Colonic mucosa (tissue), 4 donors: ENCODE measurements around the gene SULF2. TPM values are rescaled to one million over a fixed set of nuclear protein-coding genes. Genes with fewer than 3 reads are reported as not detected.

Experiments used
- DNase-seq: peaks from one replicate; pipeline ENCODE4 v3.0.0-alpha.2; 2020
- H3K27ac ChIP-seq: fragments of 200-600 bp; one replicate; pipeline ENCODE4 v1.8.0; 2021
- H3K27me3 ChIP-seq: fragments of 200-600 bp; one replicate; pipeline ENCODE4 v1.8.0; 2021
- H3K36me3 ChIP-seq: fragments of 200-600 bp; one replicate; pipeline ENCODE4 v1.8.0; 2021
- H3K4me1 ChIP-seq: fragments of 200-600 bp; one replicate; pipeline ENCODE4 v1.8.0; 2021; ENCODE audit warnings: mild to moderate bottlenecking
- H3K4me3 ChIP-seq: fragments of 200-600 bp; one replicate; pipeline ENCODE4 v1.8.0; 2021
- H3K9ac ChIP-seq, 2 donors: one replicate each; pipeline ENCODE4 v1.7.0; 2013; ENCODE audit warnings: control low read depth in 2 of 2, low read depth in 2 of 2, low read length in 2 of 2
- H3K9me3 ChIP-seq: fragments of 200-600 bp; one replicate; pipeline ENCODE4 v1.8.0; 2021
- intact Hi-C: fragments of 100-400 bp; cut with DNase I; formaldehyde crosslinking; loops from one replicate; pipeline ENCODE4 v1.14.1; 2022
- total RNA-seq, 2 donors: library from RNA; stranded (reverse); fragmentation: NEBNext Ultra II Directional in 1 of 2; extraction: Animal tissue kit (Norgen Biotek cat#: 25700) in 1 of 2; gene quantifications; one replicate each; pipeline ENCODE4 v1.2.1, GENCODE V29; 2021
- TF ChIP-seq, protein P1 (sequence below): fragments of 200-600 bp; IDR thresholded peaks from one replicate; pipeline ENCODE4 v1.8.0; 2022; ENCODE audit warnings: antibody characterized with exemption, mild to moderate bottlenecking
- donor health status: healthy.
- donor health status: DM: no; HTN: no; CAD: no.
- donor health status: DM: no; HTN: no; CAD: no.

Gene SULF2
- total RNA-seq, 2 donors from 2014 or later = 97.9 to 153 TPM

DNA sequence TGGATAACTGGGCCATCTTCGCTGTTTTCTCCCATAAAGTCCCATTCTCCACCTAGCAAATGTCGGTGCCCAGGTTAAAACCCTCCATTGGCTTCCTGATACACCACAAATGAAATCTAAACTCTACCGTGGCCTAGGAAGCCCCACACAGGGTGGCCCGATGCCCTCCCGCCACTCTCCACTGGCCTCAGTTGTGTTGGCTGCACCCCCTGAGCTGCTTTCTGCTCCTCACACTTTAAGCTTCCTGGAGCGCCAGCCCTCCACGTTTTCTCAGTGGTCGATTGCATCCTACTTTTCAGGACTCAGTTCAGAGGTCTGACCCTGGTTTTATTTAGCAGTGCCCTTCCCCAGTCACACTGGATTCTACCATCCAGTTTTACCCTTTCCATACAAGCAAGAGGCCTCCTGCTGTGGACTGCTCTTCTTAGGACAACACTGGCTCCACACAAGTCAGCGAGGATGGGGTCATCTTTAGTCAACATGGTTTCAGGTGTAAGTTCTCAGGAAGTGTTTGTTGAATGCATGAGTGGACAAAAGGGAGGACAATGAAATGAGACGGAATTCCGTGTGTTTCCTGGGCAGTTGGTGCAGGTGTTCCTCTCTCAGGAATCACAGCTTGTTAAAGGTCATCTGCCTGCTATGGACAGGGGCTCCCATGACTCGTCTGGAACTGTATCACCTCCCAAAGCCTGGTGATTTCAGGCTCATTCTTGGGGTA, 124.1 kb downstream of the SULF2 start:
- Histone ChIP-seq H3K36me3 (no peaks in the 10 kb centered on the region), H3K9ac (no peak overlapping the region), H3K9me3 (no peaks in the 10 kb centered on the region), H3K27ac (no peak overlapping the region), H3K27me3 (no peaks in the 10 kb centered on the region), H3K4me3 (no peak overlapping the region), H3K4me1 (no peaks in the 10 kb centered on the region)
- TF ChIP-seq, protein P1, sequence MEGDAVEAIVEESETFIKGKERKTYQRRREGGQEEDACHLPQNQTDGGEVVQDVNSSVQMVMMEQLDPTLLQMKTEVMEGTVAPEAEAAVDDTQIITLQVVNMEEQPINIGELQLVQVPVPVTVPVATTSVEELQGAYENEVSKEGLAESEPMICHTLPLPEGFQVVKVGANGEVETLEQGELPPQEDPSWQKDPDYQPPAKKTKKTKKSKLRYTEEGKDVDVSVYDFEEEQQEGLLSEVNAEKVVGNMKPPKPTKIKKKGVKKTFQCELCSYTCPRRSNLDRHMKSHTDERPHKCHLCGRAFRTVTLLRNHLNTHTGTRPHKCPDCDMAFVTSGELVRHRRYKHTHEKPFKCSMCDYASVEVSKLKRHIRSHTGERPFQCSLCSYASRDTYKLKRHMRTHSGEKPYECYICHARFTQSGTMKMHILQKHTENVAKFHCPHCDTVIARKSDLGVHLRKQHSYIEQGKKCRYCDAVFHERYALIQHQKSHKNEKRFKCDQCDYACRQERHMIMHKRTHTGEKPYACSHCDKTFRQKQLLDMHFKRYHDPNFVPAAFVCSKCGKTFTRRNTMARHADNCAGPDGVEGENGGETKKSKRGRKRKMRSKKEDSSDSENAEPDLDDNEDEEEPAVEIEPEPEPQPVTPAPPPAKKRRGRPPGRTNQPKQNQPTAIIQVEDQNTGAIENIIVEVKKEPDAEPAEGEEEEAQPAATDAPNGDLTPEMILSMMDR = no peak
- no peak for DNase-seq
- intact Hi-C loops = no loop called here

DNA sequence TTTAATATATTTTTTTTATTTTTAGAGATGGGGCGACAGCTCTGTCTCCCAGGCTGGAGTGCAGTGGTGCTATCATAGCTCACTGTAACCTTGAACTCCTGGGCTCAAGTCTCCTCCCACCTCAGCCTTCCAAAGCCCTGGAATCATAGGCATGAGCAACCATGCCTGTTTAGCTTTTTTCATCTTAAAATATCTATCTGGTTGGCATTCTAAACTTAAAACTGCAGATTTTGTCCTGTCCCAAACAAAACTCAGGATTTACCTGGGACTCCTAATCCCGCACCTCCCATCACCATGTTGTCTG, 124.7 kb downstream of the SULF2 start:
- Histone ChIP-seq H3K36me3 (no peaks in the 10 kb centered on the region), H3K9ac (no peak overlapping the region), H3K4me1 (no peaks in the 10 kb centered on the region), H3K27ac (no peak overlapping the region), H3K9me3 (no peaks in the 10 kb centered on the region), H3K27me3 (no peaks in the 10 kb centered on the region), H3K4me3 (no peak overlapping the region)
- no peak for DNase-seq
- TF ChIP-seq, protein P1 = no peak
- intact Hi-C loops = no loop called here

DNA sequence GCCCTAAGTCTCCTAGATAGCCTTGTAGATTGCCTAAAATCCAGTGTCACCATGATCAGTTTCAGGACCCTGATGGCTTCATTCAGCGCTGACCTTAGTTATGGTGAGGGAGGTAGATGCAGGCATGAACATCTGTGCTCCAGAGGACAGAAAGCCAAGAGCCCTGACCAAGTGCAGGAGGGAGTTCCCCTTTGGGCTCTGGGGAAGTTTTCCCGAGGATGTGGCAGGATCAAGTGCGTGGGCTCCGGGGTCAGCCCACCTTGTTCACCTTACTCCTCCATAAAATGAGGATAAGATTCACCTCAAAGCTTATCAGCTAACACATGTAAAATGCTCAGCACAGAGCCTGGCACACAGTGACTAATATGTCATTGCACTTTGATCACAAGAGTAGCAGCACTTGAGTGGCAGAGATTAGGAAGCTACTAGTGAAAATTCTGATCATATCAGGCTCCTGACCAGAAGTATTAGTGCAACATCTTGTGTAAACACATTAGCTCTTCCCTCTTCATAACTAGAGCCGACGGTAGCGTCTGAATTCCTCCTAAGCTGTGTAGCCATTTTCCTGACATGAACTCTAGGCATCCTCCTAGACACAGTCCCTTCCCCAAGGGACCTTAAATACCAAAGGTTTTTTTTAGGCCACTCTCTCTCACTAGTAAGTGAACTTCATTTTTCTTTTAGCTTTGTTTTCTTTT, 125.2 kb downstream of the SULF2 start:
- H3K4me1 ChIP-seq = no peaks in the 10 kb centered on the region
- H3K36me3 ChIP-seq = no peaks in the 10 kb centered on the region
- H3K9me3 ChIP-seq = no peaks in the 10 kb centered on the region
- H3K27ac ChIP-seq = no peak overlapping the region
- no peaks in the 10 kb centered on the region for H3K27me3 ChIP-seq
- TF ChIP-seq, protein P1 = no peak
- intact Hi-C loops = no loop called here
- H3K9ac ChIP-seq = no peak overlapping the region
- H3K4me3 ChIP-seq = no peak overlapping the region
- no peak for DNase-seq

DNA sequence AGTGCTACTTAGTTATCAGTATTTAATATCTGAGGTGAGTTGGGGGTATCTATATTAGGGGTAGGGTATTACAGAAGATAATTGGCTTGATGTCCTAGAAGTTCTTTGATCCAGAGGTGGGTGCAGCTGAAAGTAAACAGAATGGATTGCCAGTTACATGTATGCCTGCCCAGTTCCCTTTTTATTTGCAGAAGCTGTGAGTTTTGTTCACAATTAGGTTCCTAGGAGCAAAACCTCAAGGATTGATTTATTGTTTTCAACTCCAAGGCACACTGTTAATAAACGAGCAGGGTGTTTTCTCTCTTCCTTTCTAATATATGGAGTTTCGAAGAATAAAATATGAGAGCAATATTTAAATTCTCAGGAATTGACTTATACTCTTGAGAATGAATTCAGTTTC, 129.0 kb downstream of the SULF2 start:
- H3K9ac ChIP-seq = no peak overlapping the region
- H3K27me3 ChIP-seq = no peaks in the 10 kb centered on the region
- no peaks in the 10 kb centered on the region for H3K9me3 ChIP-seq
- TF ChIP-seq, protein P1 = no peak
- no peak for DNase-seq
- no peak overlapping the region for H3K4me3 ChIP-seq
- no peaks in the 10 kb centered on the region for H3K4me1 ChIP-seq
- H3K27ac ChIP-seq = no peak overlapping the region
- intact Hi-C loops = no loop called here
- peaks cover 5% of the 10 kb centered on the region for H3K36me3 ChIP-seq

DNA sequence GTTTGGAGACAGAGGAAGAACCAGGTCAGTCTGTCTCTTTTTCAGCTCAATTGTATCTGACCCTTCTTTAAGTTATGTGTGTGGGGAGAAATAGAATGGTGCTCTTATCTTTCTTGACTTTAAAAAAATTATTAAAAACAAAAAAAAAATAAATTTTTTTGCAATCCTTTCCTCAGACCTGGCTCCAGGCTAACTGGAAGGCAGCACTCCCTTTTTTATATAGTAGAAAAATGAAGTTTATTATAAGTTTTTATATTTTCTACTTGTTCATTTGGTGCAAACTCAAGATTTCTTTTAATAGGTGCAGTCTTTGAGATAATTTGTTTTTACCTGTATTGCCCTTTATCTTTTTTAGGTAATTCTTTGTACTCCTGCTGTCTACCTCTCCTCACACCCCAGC, 129.6 kb downstream of the SULF2 start:
- H3K36me3 ChIP-seq = peaks cover 5% of the 10 kb centered on the region
- no peak for DNase-seq
- no peaks in the 10 kb centered on the region for H3K27me3 ChIP-seq
- intact Hi-C loops = no loop called here
- H3K9me3 ChIP-seq = no peaks in the 10 kb centered on the region
- no peak overlapping the region for H3K4me3 ChIP-seq
- no peak overlapping the region for H3K9ac ChIP-seq
- TF ChIP-seq, protein P1 = no peak
- no peaks in the 10 kb centered on the region for H3K4me1 ChIP-seq
- no peak overlapping the region for H3K27ac ChIP-seq
